Keratinocyte (primary cell): Measurements from ENCODE around the gene TTC4. TPM values are rescaled to one million over a fixed set of nuclear protein-coding genes. Genes with fewer than 3 reads are reported as not detected.

Source experiments
- DNase-seq: peaks from one replicate; pipeline ENCODE4 v3.0.0-alpha.2; 2011; ENCODE audit warnings: low read depth, missing footprints, low spot score
- FAIRE-seq: peaks from 2 replicates; lab custom pipeline; 2011; peaks lifted over from hg19 to GRCh38; lab: Jason Lieb, UNC
- H2AFZ ChIP-seq: 2 replicates; pipeline ENCODE4 v1.6.0; 2012; ENCODE audit warnings: low read length, control low read depth, inconsistent platforms; ENCODE audit not compliant: control insufficient read depth
- H3K27ac ChIP-seq: 2 replicates; pipeline ENCODE4 v1.5.1; 2011; ENCODE audit warnings: low read length; ENCODE audit not compliant: control insufficient read depth, insufficient read depth
- H3K27me3 ChIP-seq: 3 replicates; pipeline ENCODE4 v1.6.0; 2011; ENCODE audit warnings: low read length; ENCODE audit not compliant: control insufficient read depth, insufficient read depth; ENCODE audit errors: extremely low read depth
- H3K36me3 ChIP-seq, 2 experiments: 2 replicates in 1 of 2; 3 replicates in 1 of 2; pipeline ENCODE4 v1.5.1; 2011; ENCODE audit warnings: low read length in 2 of 2, mild to moderate bottlenecking in 1 of 2; ENCODE audit not compliant: control insufficient read depth in 2 of 2, insufficient read depth in 2 of 2; ENCODE audit errors: extremely low read depth in 1 of 2
- H3K4me1 ChIP-seq: 3 replicates; pipeline ENCODE4 v1.5.1; 2011; ENCODE audit warnings: low read length; ENCODE audit not compliant: control insufficient read depth, insufficient read depth; ENCODE audit errors: extremely low read depth
- H3K4me2 ChIP-seq: 3 replicates; pipeline ENCODE4 v1.6.0; 2011; ENCODE audit warnings: low read depth, low read length; ENCODE audit not compliant: control insufficient read depth, insufficient read depth; ENCODE audit errors: extremely low read depth
- H3K4me3 ChIP-seq, 3 experiments: fragments of 200-600 bp in 1 of 3; sonication (generic) in 1 of 3; 2 replicates in 2 of 3; 3 replicates in 1 of 3; pipeline ENCODE4 v1.5.1; 2011 to 2016; ENCODE audit warnings: low read length in 3 of 3, mild to moderate bottlenecking in 3 of 3, control low read depth in 2 of 3, inconsistent platforms in 1 of 3, low read depth in 1 of 3, mixed read lengths in 1 of 3, mixed run types in 1 of 3, moderate library complexity in 1 of 3; ENCODE audit not compliant: control insufficient read depth in 2 of 3, insufficient read depth in 2 of 3; ENCODE audit errors: extremely low read depth in 1 of 3
- H3K79me2 ChIP-seq: 2 replicates; pipeline ENCODE4 v1.6.0; 2012; ENCODE audit warnings: low read length; ENCODE audit not compliant: control insufficient read depth, insufficient read depth
- H3K9ac ChIP-seq: 3 replicates; pipeline ENCODE4 v1.6.0; 2011; ENCODE audit warnings: low read length; ENCODE audit not compliant: control insufficient read depth, insufficient read depth; ENCODE audit errors: extremely low read depth
- H3K9me1 ChIP-seq: 3 replicates; pipeline ENCODE4 v1.6.0; 2011; ENCODE audit warnings: low read length; ENCODE audit not compliant: control insufficient read depth, insufficient read depth; ENCODE audit errors: extremely low read depth
- H3K9me3 ChIP-seq: 2 replicates; pipeline ENCODE4 v1.5.1; 2012; ENCODE audit warnings: low read depth, low read length; ENCODE audit not compliant: control insufficient read depth
- H4K20me1 ChIP-seq: 3 replicates; pipeline ENCODE4 v1.6.0; 2011; ENCODE audit warnings: low read length; ENCODE audit not compliant: control insufficient read depth, insufficient read depth; ENCODE audit errors: extremely low read depth
- CTCF ChIP-seq, 3 experiments: IDR thresholded peaks in 1 of 3; conservative IDR thresholded peaks in 1 of 3; optimal IDR thresholded peaks in 1 of 3; 2 replicates in 2 of 3; 3 replicates in 1 of 3; pipeline versions ENCODE3 to v1.5.1; 2011; ENCODE audit warnings: low read length in 3 of 3, mild to moderate bottlenecking in 3 of 3, moderate library complexity in 2 of 3, control low read depth in 1 of 3, inconsistent platforms in 1 of 3; ENCODE audit not compliant: insufficient read depth in 2 of 3; ENCODE audit errors: extremely low read depth in 1 of 3
- EZH2 ChIP-seq: IDR thresholded peaks from one replicate; pipeline ENCODE4 v1.6.1; 2012; ENCODE audit warnings: inconsistent platforms, mild to moderate bottlenecking, low read length, moderate library complexity
- dilution Hi-C: fragments of 300-500 bp; cut with MboI; formaldehyde crosslinking; loops from one replicate; pipeline ENCODE4 v1.7.0; 2020; ENCODE audit warnings: low sequenced_read_pairs; ENCODE audit not compliant: extremely low pct_ligation_motif_present
- polyA plus RNA-seq, 5 experiments: library from polyadenylated mRNA; depleted of rRNA in 3 of 5; stranded (reverse) in 3 of 5; stranded (forward) in 1 of 5; unstranded in 1 of 5; fragments of >200 nt; gene quantifications; 1 replicate in 1 of 5; 2 replicates in 3 of 5; 3 replicates in 1 of 5; pipeline versions ENCODE4 v1.2.1 to v1.2.3, GENCODE V29; 2011 to 2012; ENCODE audit warnings: missing spikeins in 2 of 5, low read depth in 1 of 5, low replicate concordance in 1 of 5

Gene TTC4
- polyA plus RNA-seq, 1 donor (not counting 4 experiments of a cell fraction or from before 2014, with no cell fraction given), result 40.3 TPM

- Histone ChIP-seq H3K4me2 (no peak overlapping the region), H3K4me3 (no peak overlapping the region), H3K36me3 (peaks cover 0 to 2% of the 10 kb centered on the region in 2 experiments), H3K9ac (no peak overlapping the region), H3K27me3 (peaks cover 5% of the 10 kb centered on the region), H2AFZ (peak overlapping the region; percentile 47), H3K27ac (no peak overlapping the region), H3K79me2 (no peaks in the 10 kb centered on the region), H3K9me3 (no peaks in the 10 kb centered on the region), H3K4me1 (no peaks in the 10 kb centered on the region), H3K9me1 (no peaks in the 10 kb centered on the region), H4K20me1 (no peaks in the 10 kb centered on the region)
- FAIRE-seq (no peak), DNase-seq (no peak)
- dilution Hi-C loops, result no loop called here
- TF ChIP-seq EZH2, result no peak
- TF ChIP-seq CTCF (optimal IDR thresholded peaks at IDR 0.05 in 1 of 3, IDR thresholded peaks at IDR 0.05 in 1 of 3, conservative IDR thresholded peaks at IDR 0.05 in 1 of 3; ENCODE audit: extremely low read depth in 1 of 3, insufficient read depth in 2 of 3, low read length in 3 of 3), result no peak
These were observed 65.5 kb downstream of the TTC4 start for GRCh38 chr1:54781023-54781723.

- no peak for DNase-seq
- dilution Hi-C loops, result no loop called here
- H3K9me1 ChIP-seq, result no peaks in the 10 kb centered on the region
- no peaks in the 10 kb centered on the region for H3K4me1 ChIP-seq
- no peak overlapping the region for H3K4me3 ChIP-seq
- H2AFZ ChIP-seq, result no peak overlapping the region
- no peak overlapping the region for H3K4me2 ChIP-seq
- no peaks in the 10 kb centered on the region for H3K9me3 ChIP-seq
- no peak overlapping the region for H3K27ac ChIP-seq
- FAIRE-seq, result no peak
- TF ChIP-seq EZH2 (no peak), CTCF (optimal IDR thresholded peaks at IDR 0.05 in 1 of 3, IDR thresholded peaks at IDR 0.05 in 1 of 3, conservative IDR thresholded peaks at IDR 0.05 in 1 of 3; ENCODE audit: extremely low read depth in 1 of 3, insufficient read depth in 2 of 3, low read length in 3 of 3) (no peak)
- no peak overlapping the region for H3K9ac ChIP-seq
- H3K27me3 ChIP-seq, result peaks cover 5% of the 10 kb centered on the region
- no peaks in the 10 kb centered on the region for H3K79me2 ChIP-seq
- H3K36me3 ChIP-seq, result peaks cover 0 to 4% of the 10 kb centered on the region in 2 experiments
- H4K20me1 ChIP-seq, result no peaks in the 10 kb centered on the region
These were observed 66.5 kb downstream of the TTC4 start for GRCh38 chr1:54782156-54782555.
